GM21390 (cell line): ENCODE data around the gene CDH26.

Experiments used
- ATAC-seq: cut with Tn5 transposase; IDR thresholded peaks from one replicate; pipeline ENCODE4 v1.9.1; 2021; ENCODE audit not compliant: unreplicated experiment

CDH26 gene

DNA sequence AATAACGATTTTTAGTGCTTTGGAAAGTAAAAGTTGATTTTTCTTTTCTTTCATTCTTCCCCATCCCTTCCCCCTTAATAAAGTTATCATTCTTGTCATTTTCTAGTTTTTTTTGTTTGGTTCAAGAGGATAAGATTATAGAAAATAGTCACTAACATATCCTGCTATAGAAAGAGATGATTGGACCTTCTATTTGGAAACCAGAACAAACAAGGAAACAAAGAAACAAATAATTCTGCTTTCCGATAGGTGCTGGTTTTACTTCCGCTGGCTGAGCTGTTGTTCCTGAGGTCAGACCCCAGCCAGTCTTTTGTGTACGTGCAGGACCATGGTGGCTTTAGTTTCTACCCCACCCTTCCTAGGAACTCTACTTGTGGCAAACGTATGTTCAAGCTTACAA, at the start of gene CDH26:
TSS of gene CDH26 (plus strand) at position 301 of the 400 bp plus-strand sequence. CDS start 304 bp downstream, outside the sequence.
- ATAC-seq, result no peak

DNA sequence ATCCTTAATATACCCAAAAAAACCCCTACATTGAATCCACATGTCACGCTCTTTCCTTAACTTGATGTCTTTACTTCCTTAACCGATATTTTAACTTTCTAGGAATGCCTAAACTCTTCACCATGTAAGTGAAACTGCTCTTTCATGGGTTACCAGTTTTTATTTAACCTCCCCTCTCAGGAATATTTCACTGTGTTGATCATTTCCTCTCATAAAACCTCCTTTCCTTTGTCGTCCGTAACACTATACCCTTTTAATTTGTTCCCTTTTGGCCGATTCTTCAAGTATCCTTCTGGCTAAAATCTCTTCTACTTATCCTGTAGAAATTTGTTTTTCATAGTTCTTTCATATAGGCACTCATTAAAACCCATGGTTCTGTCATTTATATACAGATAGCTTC, 49.4 kb upstream of the CDH26 start:
- ATAC-seq, result no peak

DNA sequence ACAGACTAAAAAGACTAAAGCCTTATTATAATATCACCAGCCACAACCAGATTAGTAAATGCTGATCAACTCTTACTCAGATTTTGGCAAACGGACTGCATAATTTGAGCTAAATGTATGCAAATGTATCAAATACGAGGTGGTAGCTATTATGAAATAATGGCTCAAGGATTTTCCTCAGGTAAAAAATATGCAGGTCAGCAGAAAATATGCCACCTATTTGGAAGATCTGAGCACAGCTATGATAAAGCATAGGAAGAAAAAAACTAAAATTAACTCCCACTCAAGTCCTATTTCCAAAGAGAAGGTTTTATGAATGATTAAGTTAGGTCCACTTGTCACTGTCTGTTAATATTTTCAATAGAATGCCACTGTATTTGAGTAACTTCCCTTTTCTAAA, 47.2 kb upstream of the CDH26 start:
- ATAC-seq, result no peak

DNA sequence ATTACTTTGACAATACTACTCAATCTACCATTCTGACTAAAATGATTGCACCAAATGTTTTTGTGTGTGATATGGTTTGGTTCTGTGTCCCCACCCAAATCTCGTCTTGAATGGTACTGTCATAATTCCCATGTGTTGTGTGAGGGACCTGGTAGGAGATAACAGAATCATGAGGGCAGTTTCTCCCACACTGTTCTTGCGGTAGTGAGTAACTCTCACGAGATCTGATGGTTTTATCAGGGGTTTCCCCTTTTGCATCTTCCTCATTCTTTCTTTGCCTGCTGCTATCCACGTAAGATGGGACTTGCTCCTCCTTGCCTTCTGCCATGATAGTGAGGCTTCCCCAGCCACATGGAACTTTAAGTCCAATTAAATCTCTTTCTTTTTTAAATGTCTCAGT, 45.6 kb upstream of the CDH26 start:
- no peak for ATAC-seq

DNA sequence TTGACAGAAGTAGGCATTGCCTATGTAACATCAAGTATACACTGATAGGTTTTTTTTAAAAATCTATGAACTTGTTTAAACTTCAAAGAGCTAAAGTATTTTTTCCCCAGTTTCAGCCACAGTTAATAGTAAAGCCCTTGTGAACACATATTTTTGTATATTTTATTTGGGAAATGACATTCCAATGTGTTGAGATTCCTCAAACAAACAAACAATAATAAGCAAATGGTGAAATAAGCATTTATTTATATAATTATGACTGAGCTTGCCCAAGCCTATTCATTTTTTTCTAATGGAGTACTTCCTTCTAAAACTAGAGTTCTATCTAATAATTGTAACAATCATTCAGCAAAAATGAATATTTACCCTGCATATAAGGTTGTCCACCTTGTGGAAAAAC, 37.3 kb upstream of the CDH26 start:
- no peak for ATAC-seq

DNA sequence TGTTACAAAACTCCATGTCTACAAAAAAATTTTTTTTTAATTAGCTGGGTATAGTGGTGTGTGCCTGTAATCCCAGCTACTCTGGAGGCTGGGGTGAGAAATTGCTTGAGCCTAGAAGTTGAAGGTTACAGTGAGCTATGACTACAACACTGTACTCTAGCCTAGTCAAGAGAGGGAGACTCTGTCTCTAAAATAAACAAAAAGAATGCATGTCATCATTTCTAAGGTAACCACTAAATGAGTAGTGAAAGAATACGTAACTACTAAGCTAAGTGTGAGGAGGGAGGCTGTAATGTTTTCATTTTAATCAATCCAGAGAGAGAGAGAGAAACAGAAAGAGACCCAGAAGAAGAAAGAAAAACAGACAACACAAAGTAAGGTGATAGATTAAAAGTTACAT, 34.7 kb upstream of the CDH26 start:
- ATAC-seq, result no peak

DNA sequence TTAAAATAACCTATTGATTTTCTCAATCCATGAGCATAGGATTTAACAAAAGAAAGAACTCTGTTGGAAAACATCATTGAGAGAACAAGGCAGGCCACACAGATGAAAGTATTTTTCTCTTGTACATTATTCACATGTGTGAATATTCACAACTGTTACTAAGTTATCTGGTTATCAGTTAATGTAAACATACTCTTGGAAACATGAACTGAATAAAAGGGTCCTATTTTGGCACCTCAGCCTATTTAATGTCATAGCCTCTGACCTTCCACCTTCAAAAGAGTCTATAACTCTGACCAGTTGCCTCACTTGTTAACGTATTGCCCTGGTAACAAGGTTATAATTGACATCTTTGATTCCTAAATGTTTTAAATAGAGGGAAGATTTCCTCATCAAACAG, 32.9 kb upstream of the CDH26 start:
- no peak for ATAC-seq

DNA sequence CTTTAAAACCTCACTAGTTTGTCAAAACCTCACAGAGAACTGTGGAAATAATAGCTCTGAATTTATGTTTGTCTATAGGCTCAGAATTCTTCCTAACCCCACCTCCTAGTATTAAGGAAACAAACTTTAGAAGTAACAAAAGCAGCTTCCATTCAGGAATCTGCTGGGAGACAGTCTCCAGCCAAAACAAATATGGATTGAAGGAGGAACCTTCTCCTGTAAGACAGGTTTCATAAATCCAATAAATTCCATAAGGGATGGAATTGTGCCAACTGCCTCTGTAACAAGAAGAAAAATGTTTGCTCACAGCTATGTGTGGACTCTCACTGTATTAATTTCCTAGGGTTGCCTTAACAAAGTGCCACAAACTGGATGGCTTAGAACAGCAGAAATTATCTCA, 32.3 kb upstream of the CDH26 start:
- no peak for ATAC-seq

DNA sequence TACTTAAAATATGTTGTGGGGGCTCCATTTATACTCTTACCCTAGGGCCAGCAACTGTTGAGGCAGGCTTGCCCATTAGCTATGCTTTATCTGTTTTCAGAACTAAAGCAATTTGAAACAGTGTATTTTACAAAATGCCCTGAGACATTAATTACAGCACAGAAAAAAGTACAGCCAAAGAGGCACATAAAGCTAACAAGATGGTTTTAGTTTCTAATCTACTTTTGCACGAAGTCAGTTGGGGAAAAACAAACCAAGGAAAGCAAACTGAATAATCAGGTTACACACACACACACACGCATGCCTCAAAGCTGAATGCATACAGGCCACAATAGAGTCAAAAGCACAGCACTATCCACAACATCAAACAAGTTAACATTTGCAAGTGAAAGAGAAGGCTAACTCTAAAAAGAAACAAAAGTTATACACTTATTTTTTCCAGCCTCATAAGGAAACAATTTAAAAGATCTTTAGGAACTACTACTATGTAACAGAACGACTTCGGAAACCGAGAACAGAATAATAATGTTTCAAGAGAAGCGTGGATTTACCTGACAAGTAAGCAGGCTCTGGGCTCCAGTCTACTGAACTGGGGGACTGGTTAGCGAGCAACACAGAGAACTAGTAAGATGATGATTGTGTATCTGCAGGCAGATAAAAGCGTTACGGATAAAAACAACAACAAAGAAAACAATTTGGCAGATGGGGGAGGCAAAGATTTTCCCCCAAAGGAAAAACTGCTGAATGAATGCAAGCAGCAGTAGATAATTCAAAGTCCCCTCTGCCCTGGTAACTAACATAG, 26.5 kb upstream of the CDH26 start:
- no peak for ATAC-seq

DNA sequence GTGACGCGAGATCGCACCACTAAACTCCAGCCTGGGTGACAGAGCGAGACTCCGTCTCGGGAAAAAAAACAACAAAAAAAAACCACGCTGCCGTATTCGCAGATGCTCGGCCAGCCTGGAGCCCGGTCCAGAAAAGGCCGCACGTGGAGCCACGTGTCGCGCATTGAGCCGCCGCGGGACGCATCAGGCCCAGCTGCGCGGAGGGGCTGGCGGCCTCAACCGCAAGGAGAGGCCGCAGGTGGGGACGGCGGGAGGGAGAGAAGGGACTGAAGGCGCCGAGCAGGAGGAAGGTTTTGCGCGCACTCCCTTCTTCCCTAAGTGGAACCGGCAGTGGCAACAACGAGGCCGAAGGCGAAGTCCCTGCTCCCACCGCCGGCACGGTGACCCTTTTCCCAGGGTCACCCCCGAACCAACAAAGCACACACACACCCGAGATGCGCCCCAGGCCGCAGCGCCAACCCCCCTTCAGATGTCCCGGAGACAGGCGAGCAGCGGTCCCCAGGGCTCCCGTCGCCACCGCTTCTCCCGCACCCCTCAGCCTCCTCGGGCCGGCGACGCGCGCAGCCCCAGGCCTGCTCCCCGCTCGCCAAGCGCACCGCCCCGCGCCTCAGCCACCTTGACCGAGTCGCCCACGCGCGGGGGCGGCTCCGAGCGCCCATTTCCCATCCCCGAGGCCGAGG, 25.5 kb upstream of the CDH26 start:
- ATAC-seq, result no peak

DNA sequence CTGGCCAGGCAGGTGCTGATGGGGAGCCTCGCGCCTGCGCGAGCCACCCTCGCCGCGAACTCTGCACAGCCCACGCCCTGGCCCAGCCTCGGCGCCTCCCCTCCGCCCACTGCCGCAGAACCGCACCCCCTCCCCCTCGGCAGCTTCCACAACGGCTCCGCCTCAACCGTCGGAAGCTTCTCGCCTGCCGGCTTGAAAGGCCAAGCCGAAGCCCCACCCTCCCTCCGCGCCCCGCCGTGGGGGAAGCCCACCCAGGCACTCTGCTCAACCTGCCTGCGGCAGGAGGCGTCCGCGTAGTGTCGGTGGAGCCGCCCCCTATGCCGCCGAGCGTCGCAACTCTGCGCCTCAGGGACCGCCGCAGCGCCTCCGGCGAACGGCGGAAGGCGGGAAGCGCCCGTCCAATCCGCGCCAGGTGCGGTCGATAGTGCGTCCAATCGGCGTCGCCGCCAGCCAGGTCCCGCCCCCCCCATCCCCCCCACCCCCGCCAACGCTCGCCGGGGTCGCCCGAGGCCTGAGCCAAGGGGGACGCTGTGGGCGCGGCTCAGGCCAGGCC, 24.9 kb upstream of the CDH26 start, which contains the start of gene SYCP2:
TSS of gene SYCP2 (minus strand) at position 342 of the 553 bp plus-strand sequence. CDS start 11,224 bp downstream, outside the sequence.
- ATAC-seq, result no peak

DNA sequence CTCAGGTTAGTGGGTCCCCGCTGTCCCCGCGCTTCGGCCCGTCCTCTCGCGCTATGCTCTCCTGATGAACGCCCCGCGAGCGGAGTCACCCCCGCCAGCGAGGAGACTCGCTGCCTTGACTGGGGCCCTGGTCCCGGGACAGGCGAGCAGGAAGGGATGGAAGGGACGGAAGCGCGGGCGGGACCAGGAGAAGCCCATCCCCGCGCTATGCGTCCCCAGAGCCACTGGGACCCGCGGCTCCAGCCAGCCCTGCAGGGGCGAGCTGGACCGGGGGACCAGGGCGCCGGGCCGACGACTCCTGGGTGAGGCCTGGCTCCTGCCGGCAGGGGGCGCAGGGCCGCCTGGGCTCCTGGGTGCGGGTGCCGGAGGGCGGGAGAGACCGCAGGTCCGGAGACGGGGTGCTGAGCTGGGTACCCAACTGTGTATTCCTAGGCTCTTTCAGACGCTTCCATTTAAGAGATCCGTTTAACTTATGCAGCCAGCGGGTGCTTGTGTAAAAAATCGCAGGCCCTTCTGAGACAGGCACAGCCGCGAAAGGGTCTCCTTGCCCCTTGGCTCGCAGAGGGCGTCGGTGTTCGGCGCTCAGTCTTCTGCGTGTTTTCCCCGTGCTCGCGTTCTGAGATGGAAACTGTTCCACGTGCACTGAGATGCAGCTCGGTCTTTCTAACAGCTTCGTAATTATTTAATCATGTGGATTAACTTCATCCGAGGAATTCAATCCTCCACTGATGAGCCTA, 24.2 kb upstream of the CDH26 start:
- peak; percentile 85 for ATAC-seq

DNA sequence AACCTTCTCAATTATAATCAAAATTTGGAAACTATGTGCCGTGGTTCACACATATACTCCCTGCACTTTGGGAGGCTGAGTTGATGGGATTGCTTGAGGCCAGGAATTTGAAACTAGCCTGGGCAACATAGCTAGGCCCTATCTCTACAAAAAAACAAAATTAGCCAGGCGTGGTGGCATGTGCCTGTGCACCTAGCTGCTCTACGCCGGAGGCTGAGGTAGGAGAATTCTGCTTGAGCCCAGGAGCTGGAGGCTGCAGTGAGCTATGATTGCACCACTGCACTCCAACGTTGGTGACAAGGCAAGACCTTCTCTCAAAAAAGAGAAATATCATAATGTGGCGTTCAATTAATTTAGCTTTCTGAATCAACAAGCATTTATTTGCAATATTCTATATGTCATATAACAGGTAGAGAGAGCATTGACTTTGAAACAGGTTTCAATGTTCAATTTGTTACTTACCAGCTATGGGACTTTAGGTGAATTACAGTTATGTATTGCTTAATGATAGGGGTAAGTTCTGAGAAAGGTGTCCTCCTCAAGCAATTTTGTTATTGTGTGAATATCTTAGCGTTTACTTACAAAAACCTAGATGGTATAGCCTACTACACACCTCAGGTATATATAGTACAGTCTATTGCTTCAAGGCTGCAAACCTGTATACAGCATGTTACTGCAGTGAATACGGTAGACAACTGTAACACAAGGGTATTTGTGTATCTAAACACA, 22.6 kb upstream of the CDH26 start:
- ATAC-seq, result no peak

DNA sequence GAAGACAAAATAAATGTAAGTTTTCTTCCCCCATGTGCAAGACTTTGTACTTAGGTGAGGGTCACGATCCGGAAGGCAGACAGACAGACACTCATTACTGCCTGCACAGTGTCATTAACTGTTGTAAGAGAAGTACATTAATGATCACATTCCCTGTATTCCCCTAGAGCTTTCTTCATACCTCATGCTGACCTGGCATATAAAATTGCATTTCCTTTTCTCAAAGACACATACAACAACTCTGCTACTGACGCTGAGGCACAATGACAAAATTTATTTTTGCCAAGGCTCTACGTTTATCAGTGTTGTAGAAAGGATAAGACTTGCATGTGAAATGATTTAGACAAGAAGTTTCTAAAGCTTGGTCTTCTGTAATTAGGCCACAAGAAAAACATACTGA, 21.8 kb upstream of the CDH26 start:
- no peak for ATAC-seq

DNA sequence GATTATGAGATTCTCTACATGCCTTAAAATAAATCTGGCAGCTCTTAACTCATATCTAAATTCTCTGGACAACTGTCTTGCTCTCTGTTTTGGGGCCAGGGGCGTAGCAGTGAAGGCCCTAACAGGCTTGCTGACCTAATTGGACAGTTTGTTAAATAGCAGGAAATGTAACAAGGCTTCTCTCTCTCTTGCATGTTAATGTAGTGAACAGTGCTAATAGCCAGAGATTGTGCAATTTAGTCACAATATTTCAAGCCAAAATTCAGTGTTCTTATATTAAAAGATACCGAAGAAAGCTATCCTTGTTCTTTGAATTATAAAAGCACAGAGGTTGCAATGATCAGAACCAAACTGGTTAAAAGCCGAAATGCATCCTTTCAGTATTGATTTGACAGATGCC, 21.1 kb upstream of the CDH26 start:
- ATAC-seq, result no peak

DNA sequence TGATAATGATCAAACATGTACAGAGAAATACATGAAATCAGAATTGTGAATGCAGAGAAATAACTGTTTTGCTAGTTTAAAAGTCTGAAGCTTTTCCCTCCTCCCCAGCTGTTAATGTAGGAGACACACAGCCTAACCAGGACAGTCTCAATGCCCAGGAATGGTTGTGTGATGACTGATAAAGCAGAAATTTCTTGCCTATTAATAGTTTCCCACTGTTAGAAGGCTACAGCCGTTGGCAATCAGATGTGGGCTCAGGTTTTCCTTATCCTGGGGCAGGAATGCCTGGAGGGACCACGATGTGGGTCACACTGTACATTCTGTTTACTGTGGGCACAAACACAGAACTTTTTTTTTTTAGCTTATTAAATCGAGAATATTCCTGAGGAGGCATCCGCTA, 20.0 kb upstream of the CDH26 start:
- ATAC-seq, result no peak

DNA sequence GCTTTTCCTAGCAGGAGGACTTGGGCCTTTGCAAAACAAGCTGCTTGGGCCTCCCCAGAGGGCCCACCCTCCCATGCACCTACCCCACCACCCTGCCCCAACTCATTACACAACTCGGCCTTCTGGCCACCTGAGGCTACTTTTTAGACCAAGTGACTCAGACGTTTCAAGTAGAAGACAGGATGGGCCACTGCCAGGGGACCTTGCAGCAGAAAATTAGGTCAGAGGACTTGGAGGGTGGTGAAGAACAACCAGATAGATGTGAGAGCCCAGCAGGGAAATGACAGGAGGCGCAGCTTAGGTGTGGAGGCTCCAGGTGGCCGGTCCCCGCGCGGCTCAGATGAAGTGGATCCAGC, 19.5 kb upstream of the CDH26 start:
- ATAC-seq, result no peak

DNA sequence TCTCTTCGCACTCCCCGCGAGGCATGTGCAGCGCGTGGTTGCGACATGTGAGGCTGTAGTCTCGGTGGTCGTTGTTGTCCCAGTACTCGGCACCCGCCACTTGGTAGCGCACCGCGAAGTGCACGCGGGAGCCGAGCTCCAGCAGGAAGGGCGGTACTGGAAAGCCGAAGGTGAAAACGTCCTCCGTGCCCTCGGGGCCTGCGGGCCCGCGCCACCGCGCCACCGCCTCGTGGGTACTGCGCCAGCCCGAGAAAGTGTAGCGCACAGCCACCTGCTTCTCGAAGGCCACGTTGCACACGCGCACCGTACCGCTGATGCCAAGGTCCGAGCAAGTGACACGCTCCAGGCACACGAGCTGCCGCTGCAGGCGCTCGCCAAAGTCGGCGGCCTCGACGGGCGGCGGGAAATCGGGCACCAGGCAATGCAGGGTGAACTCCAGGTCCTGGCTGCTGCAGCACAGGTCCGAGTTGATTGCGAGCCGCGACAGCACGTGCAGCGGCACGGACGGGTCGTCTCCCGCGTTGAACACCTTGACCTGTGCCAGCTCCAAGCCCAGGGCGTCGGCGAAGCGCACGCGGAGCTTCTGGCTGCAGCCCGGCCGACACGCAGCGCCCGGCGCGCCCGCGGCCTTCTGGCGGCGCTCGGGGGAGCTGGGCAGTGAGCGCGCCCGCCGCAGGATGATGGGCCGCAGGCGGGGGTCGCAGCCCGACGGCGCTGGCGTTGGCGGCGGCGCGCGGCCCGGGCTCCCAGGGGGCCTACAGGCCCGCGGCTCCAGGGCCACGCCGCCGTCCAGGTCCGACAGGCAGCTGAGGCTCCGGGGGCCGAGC, 19.0 kb upstream of the CDH26 start:
- peak; percentile 32 for ATAC-seq

DNA sequence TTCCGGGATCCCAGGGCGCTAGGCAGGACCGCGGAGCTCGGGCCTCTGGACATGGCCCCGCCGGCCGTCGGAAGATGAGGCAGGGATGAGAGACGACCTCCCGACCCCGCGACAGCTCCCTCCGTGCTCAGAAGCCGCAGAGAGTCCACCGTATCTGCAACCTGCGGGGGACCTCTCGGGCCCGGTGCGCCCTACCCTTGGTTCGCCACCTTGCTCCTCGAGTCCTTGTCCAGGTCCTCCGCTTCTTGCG, 18.4 kb upstream of the CDH26 start:
- peak; percentile 34 for ATAC-seq
